SK-MEL-5 (cell line): ENCODE results near the gene AGRN. TPM values are rescaled to one million over a fixed set of nuclear protein-coding genes. Genes with fewer than 3 reads are reported as not detected.
"Not testable (repeated sequence)": the region's sequence is repeated elsewhere in the genome, so short reads cannot be mapped to it uniquely, and the experiment has no call there.

Experiments used
- DNase-seq: peaks from one replicate; pipeline ENCODE4 v3.0.0-alpha.2; 2016; ENCODE audit warnings: low read depth, low spot score
- in situ Hi-C: cut with HindIII; loops from 2 replicates; pipeline ENCODE4 v1.10.0; 2016; ENCODE audit warnings: low sequenced_read_pairs, high pct_unique_total_duplicates, low pct_unique_long_range_greater_than_20kb
- total RNA-seq: library from RNA; depleted of rRNA; stranded (reverse); fragments of >200 nt; shearing (Covaris generic); gene quantifications from 2 replicates; pipeline ENCODE4 v1.2.3, GENCODE V29; 2014

The AGRN gene
- total RNA-seq, 1 experiment from 2014 or later: 21.3 TPM

GRCh38 chr1:1025730-1026129 is 5.8 kb downstream of the AGRN start:
- DNase-seq: no peak

GRCh38 chr1:1026599-1027413 is 6.9 kb downstream of the AGRN start:
- in situ Hi-C loops: no loop called here

More at GRCh38 chr1:1025730-1026129, 5.8 kb downstream of the AGRN start:
- in situ Hi-C loops: no loop called here

GRCh38 chr1:1027791-1028190 is 7.9 kb downstream of the AGRN start:
- in situ Hi-C loops: no loop called here
- DNase-seq: no peak

More at GRCh38 chr1:1026599-1027413, 6.9 kb downstream of the AGRN start:
- DNase-seq: no peak

- in situ Hi-C loops: not testable (repeated sequence)
- peak; percentile 56 for DNase-seq
Measured at GRCh38 chr1:1030867-1031658, 11.1 kb downstream of the AGRN start.

GRCh38 chr1:1031659-1032235 is 11.8 kb downstream of the AGRN start:
- DNase-seq: no peak
- in situ Hi-C loops: no loop called here

GRCh38 chr1:1032424-1032823 is 12.5 kb downstream of the AGRN start:
- no peak for DNase-seq
- in situ Hi-C loops: no loop called here

GRCh38 chr1:1033009-1033587 is 13.2 kb downstream of the AGRN start:
- in situ Hi-C loops: no loop called here
- peak; percentile 52 for DNase-seq

- DNase-seq: no peak
- in situ Hi-C loops: no loop called here
Measured at GRCh38 chr1:1033731-1034438, 14.0 kb downstream of the AGRN start.

GRCh38 chr1:1034439-1034781 is 14.5 kb downstream of the AGRN start:
- in situ Hi-C loops: no loop called here
- DNase-seq: no peak

GRCh38 chr1:1035291-1035943 is 15.5 kb downstream of the AGRN start:
- in situ Hi-C loops: no loop called here
- DNase-seq: no peak

GRCh38 chr1:1037366-1038327 is 17.7 kb downstream of the AGRN start:
- in situ Hi-C loops: no loop called here

GRCh38 chr1:1038694-1039093 is 18.8 kb downstream of the AGRN start:
- in situ Hi-C loops: no loop called here
- no peak for DNase-seq

More at GRCh38 chr1:1037366-1038327, 17.7 kb downstream of the AGRN start:
- DNase-seq: no peak

GRCh38 chr1:1039145-1039910 is 19.4 kb downstream of the AGRN start:
- in situ Hi-C loops: no loop called here
- DNase-seq: no peak

GRCh38 chr1:1040004-1040991 is 20.4 kb downstream of the AGRN start:
- no peak for DNase-seq
- in situ Hi-C loops: no loop called here
